NCI-H1092 (cell line): ENCODE data around the gene TUBB6.

Experiments
- DNase-seq: peaks from one replicate; lab custom pipeline; 2025; lab: John Stamatoyannopoulos, UW

Gene TUBB6

DNA sequence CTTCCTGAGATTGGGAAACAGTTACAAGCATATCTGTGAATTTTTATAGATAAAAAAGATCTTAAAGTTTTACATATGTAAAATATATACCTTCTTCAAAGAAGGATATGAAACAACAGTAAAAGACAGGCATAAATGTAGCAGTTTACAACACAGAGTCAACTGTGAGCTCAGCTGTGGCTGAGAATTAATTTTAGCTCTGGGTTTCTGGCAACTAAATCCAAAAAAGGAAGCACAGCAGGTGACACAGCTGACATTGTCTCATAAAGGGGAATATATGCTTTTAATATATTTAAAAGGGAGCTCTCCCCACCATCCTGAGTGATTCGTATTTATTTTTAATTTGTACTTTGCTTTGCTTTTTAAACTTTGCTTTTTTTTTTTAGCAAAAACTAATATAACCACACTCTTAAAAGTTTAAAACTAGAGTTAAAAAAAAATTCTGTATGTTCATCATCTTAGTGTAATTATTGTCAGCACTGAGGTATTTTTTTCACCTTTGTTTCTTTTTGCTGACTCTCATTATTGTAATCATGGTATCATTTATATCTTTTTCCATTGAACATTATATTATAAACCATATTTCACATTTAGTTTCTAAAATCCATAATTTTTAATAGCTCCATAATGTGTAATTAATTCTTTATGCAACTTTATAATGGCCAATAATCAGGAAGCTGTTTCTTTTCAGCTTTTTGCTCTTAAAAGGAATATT is 6.7 kb downstream of the TUBB6 start:
- no peak for DNase-seq

- no peak for DNase-seq
Observed at GRCh38 chr18:12315490-12315889, 7.4 kb downstream of the TUBB6 start.

DNA sequence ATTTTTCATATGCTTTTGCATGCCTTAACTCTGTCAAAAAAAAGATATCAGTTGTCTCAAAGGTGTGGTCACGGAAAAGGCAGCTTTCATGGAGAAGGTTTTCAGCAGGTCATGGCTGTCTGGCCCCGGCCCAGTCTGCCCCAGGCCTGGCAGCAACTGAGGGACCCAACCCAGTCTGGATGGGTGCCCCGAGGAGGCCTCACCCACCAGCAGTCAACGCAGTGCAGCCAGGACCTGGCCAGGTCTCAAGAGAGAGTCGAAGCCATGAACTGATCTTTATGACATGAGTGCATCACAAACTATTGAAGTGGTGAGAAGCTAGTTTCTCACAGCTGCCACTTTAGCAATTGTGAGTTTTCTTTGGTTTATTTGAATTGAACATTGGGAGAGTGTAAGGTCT is 7.9 kb downstream of the TUBB6 start:
- DNase-seq: no peak

- DNase-seq: no peak
Observed at GRCh38 chr18:12317664-12318333, 9.8 kb downstream of the TUBB6 start.

DNA sequence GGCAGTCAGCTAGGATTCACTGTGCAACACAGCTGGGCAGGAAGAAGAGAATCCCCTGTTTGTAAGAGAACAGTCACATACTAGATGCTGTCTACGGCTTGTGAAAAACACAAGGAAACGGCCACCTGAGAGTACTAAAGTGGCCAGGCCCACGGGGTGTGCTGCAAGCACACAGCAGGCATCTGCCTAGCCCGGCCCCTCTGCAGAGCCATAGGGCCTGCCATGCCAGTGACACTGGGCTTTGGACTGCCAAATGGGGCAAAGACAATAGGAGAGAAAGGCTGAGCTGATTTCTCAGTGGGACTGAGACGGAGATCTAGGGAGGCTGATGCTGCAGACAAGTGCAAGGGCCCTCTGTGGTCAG is 10.3 kb downstream of the TUBB6 start:
- no peak for DNase-seq

DNA sequence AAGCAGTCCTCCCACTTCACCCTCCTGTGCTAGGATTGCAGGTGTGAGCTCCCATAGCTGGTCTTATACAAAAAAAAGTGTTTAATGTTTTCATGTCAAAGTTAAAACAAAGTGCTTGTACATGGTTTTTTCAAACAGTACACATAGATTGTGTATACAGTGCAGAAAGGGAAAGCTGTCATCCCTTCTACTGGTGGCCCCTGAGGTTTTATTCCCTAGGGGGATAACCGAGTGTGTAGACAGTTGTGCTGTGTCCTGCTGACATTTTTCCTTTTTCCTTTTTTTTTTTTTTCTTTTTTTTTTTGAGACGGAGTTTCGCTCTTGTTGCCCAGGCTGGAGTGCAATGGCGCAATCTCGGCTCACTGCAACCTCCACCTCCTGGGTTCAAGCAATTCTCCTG is 10.8 kb downstream of the TUBB6 start:
- DNase-seq: no peak

DNA sequence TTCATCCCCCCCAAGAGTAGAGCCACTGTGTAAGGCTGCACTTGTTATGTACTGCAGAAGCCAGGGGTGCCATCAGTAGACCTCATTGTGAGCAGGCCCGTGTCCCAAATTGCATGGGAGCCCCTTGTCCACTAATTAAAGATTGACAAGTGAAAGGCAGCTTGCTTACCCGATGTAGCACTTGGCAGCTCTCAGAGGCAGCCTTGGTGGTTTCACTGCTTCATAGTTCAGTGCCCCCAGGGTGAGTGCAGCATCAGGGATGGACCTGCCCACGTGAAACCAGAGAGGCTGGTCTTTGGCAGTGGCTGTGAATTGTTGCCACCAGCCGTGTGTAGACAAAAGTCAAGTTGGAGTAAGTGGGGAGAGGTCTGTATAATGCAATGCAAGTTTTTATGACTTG is 13.3 kb downstream of the TUBB6 start:
- DNase-seq: no peak

GRCh38 chr18:12324991-12325725 is 17.1 kb downstream of the TUBB6 start:
- no peak for DNase-seq

GRCh38 chr18:12325726-12326245 is 17.7 kb downstream of the TUBB6 start:
- DNase-seq: no peak

DNA sequence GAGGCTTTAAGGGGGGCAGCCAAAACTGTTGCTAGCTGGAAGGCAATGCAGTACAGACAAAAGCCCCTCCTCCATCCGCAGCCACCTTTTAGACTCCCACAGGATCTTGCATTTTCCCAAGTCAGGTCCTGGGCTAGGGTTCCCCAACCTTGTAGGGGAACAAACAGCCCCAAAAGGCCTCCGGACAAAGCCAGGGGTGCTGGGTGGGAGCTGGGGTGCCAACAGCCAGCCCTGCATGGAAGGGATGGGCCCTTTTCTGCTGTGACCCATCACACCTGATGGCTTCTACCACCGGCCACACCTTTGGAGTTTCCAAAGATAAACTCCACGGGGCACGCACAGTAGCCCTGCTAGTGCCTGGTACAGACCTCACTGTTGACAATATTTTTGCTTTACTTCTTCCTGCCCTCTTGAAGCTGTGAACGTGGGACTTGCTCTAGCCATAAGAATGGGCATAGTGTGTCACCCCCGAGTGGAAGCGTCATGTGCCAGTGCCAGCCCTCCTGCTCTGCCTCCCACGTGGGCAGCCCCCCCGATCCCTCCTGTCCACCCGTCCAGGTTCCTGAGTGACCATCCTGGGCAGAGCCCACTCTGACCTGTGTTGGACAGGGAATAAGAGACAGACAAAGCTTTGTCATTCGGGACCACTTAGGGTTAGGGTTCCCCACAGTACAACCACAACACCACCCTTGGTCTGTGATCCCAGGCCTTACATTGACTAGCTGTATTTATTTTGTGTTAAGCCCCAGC is 18.8 kb downstream of the TUBB6 start:
- no peak for DNase-seq

DNA sequence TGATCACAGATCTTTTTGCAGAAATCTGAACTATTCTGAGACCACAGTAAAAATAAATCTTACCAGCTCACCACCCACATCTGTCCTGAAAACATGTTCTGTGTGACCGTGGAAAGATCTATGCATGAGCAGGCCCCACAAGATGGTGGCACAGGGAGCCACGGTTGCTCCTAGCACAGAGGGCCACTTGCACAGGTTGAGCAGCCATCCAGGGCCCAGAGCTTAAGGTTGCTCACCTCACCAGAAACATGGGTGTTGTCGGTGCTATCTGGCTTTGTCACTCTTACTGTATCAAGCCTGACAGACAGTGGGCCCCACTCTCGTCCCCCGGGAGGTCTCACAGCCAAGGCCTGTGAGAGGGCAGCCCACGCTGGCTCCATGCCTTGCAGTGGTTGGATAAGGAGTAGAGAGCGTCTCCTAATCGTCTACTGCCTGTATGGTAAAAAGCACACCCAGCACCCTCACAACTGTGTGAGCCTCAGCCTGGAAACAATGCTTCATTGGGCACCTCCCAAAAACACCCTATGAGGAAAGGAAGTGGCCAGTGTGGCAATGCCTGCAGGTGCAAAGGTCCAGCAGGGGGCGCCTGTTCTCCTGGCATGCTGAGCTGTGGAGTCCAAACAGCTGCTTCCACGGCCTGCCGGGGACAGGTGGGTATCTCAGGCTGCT is 19.6 kb downstream of the TUBB6 start:
- peak; percentile 15 for DNase-seq

GRCh38 chr18:12328179-12328823 is 20.3 kb downstream of the TUBB6 start:
- DNase-seq: no peak

- no peak for DNase-seq
Observed at GRCh38 chr18:12329125-12329698, 21.2 kb downstream of the TUBB6 start.

DNA sequence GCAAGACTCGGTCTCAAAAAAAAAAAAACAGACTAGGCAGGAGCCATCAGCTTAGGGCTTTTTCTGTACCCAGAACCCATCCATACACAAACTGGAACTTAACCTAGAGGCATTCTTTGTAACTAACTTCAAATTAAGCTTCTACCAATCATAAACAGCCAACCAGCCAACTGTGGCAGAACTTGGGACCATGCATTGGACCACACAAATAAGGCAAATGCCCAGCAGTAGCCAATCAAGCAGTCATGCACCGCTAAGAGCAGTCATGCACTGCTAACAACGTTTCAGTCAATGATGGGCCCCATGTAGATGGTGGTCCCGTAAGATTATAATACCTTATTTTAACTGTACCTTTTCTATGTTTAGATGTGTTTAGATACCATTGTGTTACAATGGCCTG is 22.7 kb downstream of the TUBB6 start:
- no peak for DNase-seq

DNA sequence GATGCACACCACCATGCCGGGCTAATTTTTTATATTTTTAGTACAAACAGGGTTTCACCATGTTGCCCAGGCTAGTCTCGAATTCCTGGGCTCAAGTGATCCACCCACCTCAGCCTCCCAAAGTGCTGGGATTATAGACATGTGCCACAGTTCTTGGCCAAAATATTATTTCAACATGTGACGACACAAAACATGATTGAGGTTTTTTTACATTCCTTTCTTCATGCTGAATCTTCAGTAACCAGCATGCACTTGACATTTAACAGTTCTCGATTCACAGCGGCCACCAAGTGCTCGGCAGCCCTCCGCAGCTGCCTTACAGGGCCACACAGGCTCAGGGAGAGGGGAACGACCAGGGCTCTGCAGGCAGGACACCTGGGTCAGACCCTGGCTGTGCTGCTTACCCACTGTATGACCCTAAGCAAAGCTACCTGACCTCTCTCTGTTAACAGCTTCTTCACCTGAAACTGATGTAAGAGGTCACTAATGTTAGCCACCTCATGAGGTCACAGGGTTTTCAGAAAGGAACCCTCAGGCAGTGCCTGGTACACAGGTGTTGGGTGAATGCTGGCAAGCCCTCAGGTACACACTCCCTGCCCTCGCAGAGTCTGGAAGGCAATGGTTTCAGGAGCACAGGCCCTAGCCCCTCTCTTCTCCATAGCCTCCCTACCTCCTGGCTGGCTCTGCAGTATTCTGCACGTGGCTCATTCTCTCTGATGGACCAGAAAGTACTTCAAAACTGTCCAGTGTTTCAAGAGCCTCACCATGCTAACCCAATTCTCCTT is 25.7 kb downstream of the TUBB6 start:
- DNase-seq: no peak

GRCh38 chr18:12334366-12334808 is 26.3 kb downstream of the TUBB6 start:
- DNase-seq: no peak

DNA sequence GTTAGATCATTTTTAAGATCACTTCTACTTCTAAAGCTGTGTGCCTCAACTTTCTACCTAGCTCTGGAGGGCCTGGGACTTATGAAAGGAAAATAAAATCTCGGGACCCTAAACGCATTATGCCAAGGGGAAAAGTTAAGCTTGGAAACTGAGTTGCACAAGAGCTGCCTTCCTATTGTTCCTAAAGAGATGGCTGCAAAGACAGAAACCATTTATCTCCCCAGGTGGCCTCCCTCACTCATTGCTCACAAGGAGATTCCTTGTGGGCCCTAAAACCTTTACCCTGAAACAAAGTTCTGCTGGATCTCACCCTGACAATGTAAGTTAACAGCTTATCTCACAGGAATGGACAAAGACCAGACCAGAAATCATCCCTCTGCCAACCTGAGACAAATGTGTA is 26.8 kb downstream of the TUBB6 start:
- DNase-seq: no peak

GRCh38 chr18:12335503-12335902 is 27.5 kb downstream of the TUBB6 start:
- no peak for DNase-seq

DNA sequence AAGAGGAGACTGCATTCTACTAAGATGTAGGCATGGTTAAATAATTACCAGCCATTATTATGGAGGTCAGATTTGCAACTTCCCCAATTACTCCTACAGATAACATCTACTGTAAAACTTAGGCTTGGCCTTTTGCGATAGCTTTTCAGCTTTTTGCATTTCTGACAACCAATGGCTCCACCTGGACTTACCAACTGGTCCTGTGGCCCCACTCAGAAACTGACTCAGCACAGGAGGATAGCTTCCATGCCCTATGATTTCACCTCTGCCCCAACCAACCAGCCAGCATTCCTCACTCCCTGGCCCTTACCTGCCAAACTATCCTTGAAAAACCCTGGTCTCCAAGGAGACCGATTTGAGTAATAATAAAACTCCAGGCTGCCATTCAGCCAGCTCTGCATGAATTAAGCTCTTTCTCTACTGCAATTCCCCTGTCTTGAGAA is 28.2 kb downstream of the TUBB6 start:
- no peak for DNase-seq

DNA sequence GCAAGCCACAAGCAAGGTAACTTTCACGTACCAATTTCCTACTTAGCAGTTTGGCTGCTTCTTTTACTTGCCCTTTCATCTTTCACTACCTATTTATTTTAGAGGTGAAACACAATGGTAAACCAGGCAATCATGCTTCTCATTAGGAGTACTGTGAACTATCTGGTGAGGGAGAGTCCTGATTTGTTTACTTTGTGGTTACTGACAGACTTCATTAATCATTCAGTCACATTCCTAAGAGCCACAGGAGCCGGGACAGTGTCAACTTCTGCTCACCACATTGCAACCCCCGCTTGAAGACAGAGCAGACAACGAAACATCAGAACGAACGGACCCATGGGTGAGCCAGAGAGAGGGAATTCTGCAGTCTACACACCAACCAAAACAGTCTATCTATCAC is 28.8 kb downstream of the TUBB6 start:
- DNase-seq: no peak
